Keratinocyte (primary cell): Measurements from ENCODE around the gene LINGO1. TPM values are rescaled to one million over a fixed set of nuclear protein-coding genes. Genes with fewer than 3 reads are reported as not detected.

Experiments used
- DNase-seq: peaks from one replicate; pipeline ENCODE4 v3.0.0-alpha.2; 2011; ENCODE audit warnings: low read depth, missing footprints, low spot score
- FAIRE-seq: peaks from 2 replicates; lab custom pipeline; 2011; peaks lifted over from hg19 to GRCh38; lab: Jason Lieb, UNC
- H2AFZ ChIP-seq: 2 replicates; pipeline ENCODE4 v1.6.0; 2012; ENCODE audit warnings: low read length, control low read depth, inconsistent platforms; ENCODE audit not compliant: control insufficient read depth
- H3K27ac ChIP-seq: 2 replicates; pipeline ENCODE4 v1.5.1; 2011; ENCODE audit warnings: low read length; ENCODE audit not compliant: control insufficient read depth, insufficient read depth
- H3K27me3 ChIP-seq: 3 replicates; pipeline ENCODE4 v1.6.0; 2011; ENCODE audit warnings: low read length; ENCODE audit not compliant: control insufficient read depth, insufficient read depth; ENCODE audit errors: extremely low read depth
- H3K36me3 ChIP-seq, 2 experiments: 2 replicates in 1 of 2; 3 replicates in 1 of 2; pipeline ENCODE4 v1.5.1; 2011; ENCODE audit warnings: low read length in 2 of 2, mild to moderate bottlenecking in 1 of 2; ENCODE audit not compliant: control insufficient read depth in 2 of 2, insufficient read depth in 2 of 2; ENCODE audit errors: extremely low read depth in 1 of 2
- H3K4me1 ChIP-seq: 3 replicates; pipeline ENCODE4 v1.5.1; 2011; ENCODE audit warnings: low read length; ENCODE audit not compliant: control insufficient read depth, insufficient read depth; ENCODE audit errors: extremely low read depth
- H3K4me2 ChIP-seq: 3 replicates; pipeline ENCODE4 v1.6.0; 2011; ENCODE audit warnings: low read depth, low read length; ENCODE audit not compliant: control insufficient read depth, insufficient read depth; ENCODE audit errors: extremely low read depth
- H3K4me3 ChIP-seq, 3 experiments: fragments of 200-600 bp in 1 of 3; sonication (generic) in 1 of 3; 2 replicates in 2 of 3; 3 replicates in 1 of 3; pipeline ENCODE4 v1.5.1; 2011 to 2016; ENCODE audit warnings: low read length in 3 of 3, mild to moderate bottlenecking in 3 of 3, control low read depth in 2 of 3, inconsistent platforms in 1 of 3, low read depth in 1 of 3, mixed read lengths in 1 of 3, mixed run types in 1 of 3, moderate library complexity in 1 of 3; ENCODE audit not compliant: control insufficient read depth in 2 of 3, insufficient read depth in 2 of 3; ENCODE audit errors: extremely low read depth in 1 of 3
- H3K79me2 ChIP-seq: 2 replicates; pipeline ENCODE4 v1.6.0; 2012; ENCODE audit warnings: low read length; ENCODE audit not compliant: control insufficient read depth, insufficient read depth
- H3K9ac ChIP-seq: 3 replicates; pipeline ENCODE4 v1.6.0; 2011; ENCODE audit warnings: low read length; ENCODE audit not compliant: control insufficient read depth, insufficient read depth; ENCODE audit errors: extremely low read depth
- H3K9me1 ChIP-seq: 3 replicates; pipeline ENCODE4 v1.6.0; 2011; ENCODE audit warnings: low read length; ENCODE audit not compliant: control insufficient read depth, insufficient read depth; ENCODE audit errors: extremely low read depth
- H3K9me3 ChIP-seq: 2 replicates; pipeline ENCODE4 v1.5.1; 2012; ENCODE audit warnings: low read depth, low read length; ENCODE audit not compliant: control insufficient read depth
- H4K20me1 ChIP-seq: 3 replicates; pipeline ENCODE4 v1.6.0; 2011; ENCODE audit warnings: low read length; ENCODE audit not compliant: control insufficient read depth, insufficient read depth; ENCODE audit errors: extremely low read depth
- EZH2 ChIP-seq: IDR thresholded peaks from one replicate; pipeline ENCODE4 v1.6.1; 2012; ENCODE audit warnings: inconsistent platforms, mild to moderate bottlenecking, low read length, moderate library complexity
- dilution Hi-C: fragments of 300-500 bp; cut with MboI; formaldehyde crosslinking; loops from one replicate; pipeline ENCODE4 v1.7.0; 2020; ENCODE audit warnings: low sequenced_read_pairs; ENCODE audit not compliant: extremely low pct_ligation_motif_present
- polyA plus RNA-seq, 5 experiments: library from polyadenylated mRNA; depleted of rRNA in 3 of 5; stranded (reverse) in 3 of 5; stranded (forward) in 1 of 5; unstranded in 1 of 5; fragments of >200 nt; gene quantifications; 1 replicate in 1 of 5; 2 replicates in 3 of 5; 3 replicates in 1 of 5; pipeline versions ENCODE4 v1.2.1 to v1.2.3, GENCODE V29; 2011 to 2012; ENCODE audit warnings: missing spikeins in 2 of 5, low read depth in 1 of 5, low replicate concordance in 1 of 5
- TF ChIP-seq, protein P1 (sequence below), 3 experiments: IDR thresholded peaks in 1 of 3; conservative IDR thresholded peaks in 1 of 3; optimal IDR thresholded peaks in 1 of 3; 2 replicates in 2 of 3; 3 replicates in 1 of 3; pipeline versions ENCODE3 to v1.5.1; 2011; ENCODE audit warnings: low read length in 3 of 3, mild to moderate bottlenecking in 3 of 3, moderate library complexity in 2 of 3, control low read depth in 1 of 3, inconsistent platforms in 1 of 3; ENCODE audit not compliant: insufficient read depth in 2 of 3; ENCODE audit errors: extremely low read depth in 1 of 3

The LINGO1 gene
- polyA plus RNA-seq, 1 donor (not counting 4 experiments of a cell fraction or from before 2014, with no cell fraction given), result not detected

- Histone ChIP-seq H3K4me2 (no peak overlapping the region), H3K27me3 (peaks cover 19% of the 10 kb centered on the region)
- dilution Hi-C loops, result no loop called here
These were observed 41.6 kb upstream of the LINGO1 start for GRCh38 chr15:77674327-77674726.

DNA sequence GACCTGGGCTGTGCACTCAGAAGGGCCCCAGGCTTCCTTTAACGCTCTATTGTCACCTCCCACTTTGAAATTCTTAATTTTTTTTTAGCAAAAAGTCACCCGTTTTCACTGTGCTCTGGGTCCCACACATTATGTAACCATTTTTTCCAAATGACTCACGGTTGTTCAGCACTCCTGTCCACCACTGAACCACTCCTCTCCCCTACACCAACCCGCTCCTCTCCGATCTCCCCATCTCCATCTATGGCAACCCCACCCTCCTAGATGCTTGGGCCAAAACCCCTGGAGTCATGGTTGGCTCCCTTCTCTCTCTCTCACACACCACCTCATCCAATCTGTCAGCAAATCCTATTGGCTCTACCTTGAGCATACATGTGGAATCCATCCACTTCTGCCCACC is 41.2 kb upstream of the LINGO1 start:
- H3K9ac ChIP-seq, result no peak overlapping the region
- no peak overlapping the region for H3K4me2 ChIP-seq
- no peaks in the 10 kb centered on the region for H3K79me2 ChIP-seq

More at GRCh38 chr15:77674327-77674726, 41.6 kb upstream of the LINGO1 start:
- no peaks in the 10 kb centered on the region for H3K9me1 ChIP-seq
- no peak for TF ChIP-seq EZH2
- TF ChIP-seq, protein P1, sequence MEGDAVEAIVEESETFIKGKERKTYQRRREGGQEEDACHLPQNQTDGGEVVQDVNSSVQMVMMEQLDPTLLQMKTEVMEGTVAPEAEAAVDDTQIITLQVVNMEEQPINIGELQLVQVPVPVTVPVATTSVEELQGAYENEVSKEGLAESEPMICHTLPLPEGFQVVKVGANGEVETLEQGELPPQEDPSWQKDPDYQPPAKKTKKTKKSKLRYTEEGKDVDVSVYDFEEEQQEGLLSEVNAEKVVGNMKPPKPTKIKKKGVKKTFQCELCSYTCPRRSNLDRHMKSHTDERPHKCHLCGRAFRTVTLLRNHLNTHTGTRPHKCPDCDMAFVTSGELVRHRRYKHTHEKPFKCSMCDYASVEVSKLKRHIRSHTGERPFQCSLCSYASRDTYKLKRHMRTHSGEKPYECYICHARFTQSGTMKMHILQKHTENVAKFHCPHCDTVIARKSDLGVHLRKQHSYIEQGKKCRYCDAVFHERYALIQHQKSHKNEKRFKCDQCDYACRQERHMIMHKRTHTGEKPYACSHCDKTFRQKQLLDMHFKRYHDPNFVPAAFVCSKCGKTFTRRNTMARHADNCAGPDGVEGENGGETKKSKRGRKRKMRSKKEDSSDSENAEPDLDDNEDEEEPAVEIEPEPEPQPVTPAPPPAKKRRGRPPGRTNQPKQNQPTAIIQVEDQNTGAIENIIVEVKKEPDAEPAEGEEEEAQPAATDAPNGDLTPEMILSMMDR (optimal IDR thresholded peaks at IDR 0.05 in 1 of 3, IDR thresholded peaks at IDR 0.05 in 1 of 3, conservative IDR thresholded peaks at IDR 0.05 in 1 of 3; ENCODE audit: extremely low read depth in 1 of 3, insufficient read depth in 2 of 3, low read length in 3 of 3), result no peak
- H3K9me3 ChIP-seq, result no peaks in the 10 kb centered on the region
- FAIRE-seq (no peak), DNase-seq (no peak)
- H3K9ac ChIP-seq, result no peak overlapping the region
- no peaks in the 10 kb centered on the region for H3K4me1 ChIP-seq
- H2AFZ ChIP-seq, result no peak overlapping the region
- H3K79me2 ChIP-seq, result no peaks in the 10 kb centered on the region
- no peaks in the 10 kb centered on the region for H3K36me3 ChIP-seq
- no peak overlapping the region for H3K27ac ChIP-seq
- H4K20me1 ChIP-seq, result no peaks in the 10 kb centered on the region
- H3K4me3 ChIP-seq, result no peak overlapping the region

More for the DNA sequence above, 41.2 kb upstream of the LINGO1 start:
- H3K4me1 ChIP-seq, result no peaks in the 10 kb centered on the region
- TF ChIP-seq, protein P1 (optimal IDR thresholded peaks at IDR 0.05 in 1 of 3, IDR thresholded peaks at IDR 0.05 in 1 of 3, conservative IDR thresholded peaks at IDR 0.05 in 1 of 3; ENCODE audit: extremely low read depth in 1 of 3, insufficient read depth in 2 of 3, low read length in 3 of 3), result no peak
- no peak for TF ChIP-seq EZH2
- DNase-seq (no peak), FAIRE-seq (no peak)
- no peaks in the 10 kb centered on the region for H4K20me1 ChIP-seq
- no peaks in the 10 kb centered on the region for H3K36me3 ChIP-seq
- H3K27ac ChIP-seq, result no peak overlapping the region
- H3K9me1 ChIP-seq, result no peaks in the 10 kb centered on the region
- H3K27me3 ChIP-seq, result peaks cover 19% of the 10 kb centered on the region
- no peak overlapping the region for H3K4me3 ChIP-seq
- H3K9me3 ChIP-seq, result no peaks in the 10 kb centered on the region
- no peak overlapping the region for H2AFZ ChIP-seq
- dilution Hi-C loops, result no loop called here
